Measurements from ENCODE around the gene DSCAM.

DSCAM gene

GRCh38 chr21:40827509-40827908 lies 19.4 kb downstream of the DSCAM start:
- no peak overlapping the region for H3K4me3 ChIP-seq (ENCODE audit: low read depth, low read length)

GRCh38 chr21:40819071-40819900 lies 27.7 kb downstream of the DSCAM start:
- no peak overlapping the region for H3K4me3 ChIP-seq (ENCODE audit: low read depth, low read length)
- TF ChIP-seq CTCF (IDR thresholded peaks at IDR 0.05; ENCODE audit: low read depth, low read length): no peak

More at GRCh38 chr21:40827509-40827908, 19.4 kb downstream of the DSCAM start:
- no peak for TF ChIP-seq CTCF (IDR thresholded peaks at IDR 0.05; ENCODE audit: low read depth, low read length)

GRCh38 chr21:40813918-40814317 lies 33.0 kb downstream of the DSCAM start:
- TF ChIP-seq CTCF (IDR thresholded peaks at IDR 0.05; ENCODE audit: low read depth, low read length): no peak

GRCh38 chr21:40809673-40810197 lies 37.2 kb downstream of the DSCAM start:
- H3K4me3 ChIP-seq (ENCODE audit: low read depth, low read length): no peak overlapping the region
- TF ChIP-seq CTCF (IDR thresholded peaks at IDR 0.05; ENCODE audit: low read depth, low read length): no peak

More at GRCh38 chr21:40813918-40814317, 33.0 kb downstream of the DSCAM start:
- no peak overlapping the region for H3K4me3 ChIP-seq (ENCODE audit: low read depth, low read length)

GRCh38 chr21:40803101-40803500 lies 43.9 kb downstream of the DSCAM start:
- no peak for TF ChIP-seq CTCF (IDR thresholded peaks at IDR 0.05; ENCODE audit: low read depth, low read length)
- no peak overlapping the region for H3K4me3 ChIP-seq (ENCODE audit: low read depth, low read length)

- TF ChIP-seq CTCF (IDR thresholded peaks at IDR 0.05; ENCODE audit: low read depth, low read length): no peak
These were observed 46.8 kb downstream of the DSCAM start for GRCh38 chr21:40800126-40800525.

GRCh38 chr21:40797891-40798290 lies 49.1 kb downstream of the DSCAM start:
- no peak overlapping the region for H3K4me3 ChIP-seq (ENCODE audit: low read depth, low read length)
- no peak for TF ChIP-seq CTCF (IDR thresholded peaks at IDR 0.05; ENCODE audit: low read depth, low read length)

More at GRCh38 chr21:40800126-40800525, 46.8 kb downstream of the DSCAM start:
- no peak overlapping the region for H3K4me3 ChIP-seq (ENCODE audit: low read depth, low read length)

Data from WI38 (cell line).